Ovary (tissue), 3 donors: ENCODE results near the gene AGK.

ENCODE experiments used
- CTCF ChIP-seq, 3 donors: fragments of 450-650 bp in 2 of 3; fragments of 200-600 bp in 1 of 3; IDR thresholded peaks; one replicate each; pipeline versions ENCODE4 v1.5.1 to v1.8.0; 2016 to 2022; ENCODE audit warnings: antibody characterized with exemption in 3 of 3, mild to moderate bottlenecking in 1 of 3
- POLR2A ChIP-seq: fragments of 450-650 bp; IDR thresholded peaks from one replicate; pipeline ENCODE4 v1.6.1; 2017; ENCODE audit warnings: antibody characterized with exemption, mild to moderate bottlenecking, moderate library complexity
- donor health status: DM: no; HTN: no; CAD: no.

- TF ChIP-seq POLR2A, result no peak
- no peak for TF ChIP-seq CTCF (IDR thresholded peaks at IDR 0.05)
These were observed 61.7 kb downstream of the AGK start for GRCh38 chr7:141612861-141613260.
